HepG2 (cell line): Measurements from ENCODE around the gene CDC42EP4. TPM values are rescaled to one million over a fixed set of nuclear protein-coding genes. Genes with fewer than 3 reads are reported as not detected.
A peak's percentile ranks its signal among the peaks of the same experiment; 100 is the strongest.

ENCODE experiments used
- BHLHE40 ChIP-seq: IDR thresholded peaks from 2 replicates; pipeline ENCODE4 v1.6.1; 2011; ENCODE audit warnings: low read length, improper control_type of control experiment
- BRD4 ChIP-seq: sonication (generic); formaldehyde crosslinking; IDR thresholded peaks from 2 replicates; pipeline ENCODE4 v1.4.0; 2020; ENCODE audit warnings: missing genetic modification reagents
- CBFB ChIP-seq: sonication (generic); formaldehyde crosslinking; IDR thresholded peaks from 2 replicates; pipeline ENCODE4 v1.4.0; 2020; ENCODE audit warnings: missing genetic modification reagents
- DRAP1 ChIP-seq: IDR thresholded peaks from 2 replicates; pipeline ENCODE4 v1.6.1; 2016; ENCODE audit warnings: missing genetic modification reagents, missing compliant biosample characterization
- ERF ChIP-seq: IDR thresholded peaks from 2 replicates; pipeline ENCODE4 v1.6.1; 2018; ENCODE audit warnings: missing biosample characterization, missing genetic modification reagents
- FOXA3 ChIP-seq: IDR thresholded peaks from 2 replicates; pipeline ENCODE4 v1.6.1; 2016; ENCODE audit warnings: missing genetic modification reagents, missing compliant biosample characterization
- GZF1 ChIP-seq: sonication (generic); formaldehyde crosslinking; IDR thresholded peaks from 2 replicates; pipeline ENCODE4 v1.5.1; 2020; ENCODE audit warnings: mild to moderate bottlenecking, missing genetic modification reagents
- HIVEP1 ChIP-seq: sonication (generic); formaldehyde crosslinking; IDR thresholded peaks from 2 replicates; pipeline ENCODE4 v1.4.0; 2020; ENCODE audit warnings: mild to moderate bottlenecking, missing genetic modification reagents
- JUND ChIP-seq: sonication (generic); formaldehyde crosslinking; IDR thresholded peaks from 2 replicates; pipeline ENCODE4 v1.8.0; 2022; ENCODE audit warnings: mild to moderate bottlenecking, missing genetic modification reagents
- KLF16 ChIP-seq, 2 experiments: sonication (generic) in 1 of 2; formaldehyde crosslinking in 1 of 2; IDR thresholded peaks; 2 replicates each; pipeline versions ENCODE4 v1.6.1 to v1.8.0; 2016 to 2023; ENCODE audit warnings: missing genetic modification reagents in 2 of 2, missing compliant biosample characterization in 1 of 2
- MTA1 ChIP-seq: sonication (generic); formaldehyde crosslinking; IDR thresholded peaks from 2 replicates; pipeline ENCODE4 v1.4.0; 2020; ENCODE audit warnings: missing genetic modification reagents, mild to moderate bottlenecking, borderline replicate concordance
- NFYB ChIP-seq: sonication (generic); formaldehyde crosslinking; IDR thresholded peaks from 2 replicates; pipeline ENCODE4 v1.4.0; 2020; ENCODE audit warnings: missing genetic modification reagents
- SMAD3 ChIP-seq: sonication (generic); formaldehyde crosslinking; IDR thresholded peaks from 2 replicates; pipeline ENCODE4 v1.4.0; 2020; ENCODE audit warnings: missing genetic modification reagents
- SMYD3 ChIP-seq: sonication (generic); formaldehyde crosslinking; IDR thresholded peaks from 2 replicates; pipeline ENCODE4 v1.8.1; 2023; ENCODE audit warnings: mild to moderate bottlenecking, missing genetic modification reagents
- SP2 ChIP-seq: sonication (generic); formaldehyde crosslinking; IDR thresholded peaks from 2 replicates; pipeline ENCODE4 v1.5.1; 2020; ENCODE audit warnings: mild to moderate bottlenecking, missing genetic modification reagents
- SP4 ChIP-seq: sonication (generic); formaldehyde crosslinking; IDR thresholded peaks from 2 replicates; pipeline ENCODE4 v1.8.1; 2023; ENCODE audit warnings: mild to moderate bottlenecking, missing genetic modification reagents
- TCF12 ChIP-seq, 2 experiments: fragments of 450-650 bp in 1 of 2; sonication (generic) in 1 of 2; formaldehyde crosslinking in 1 of 2; IDR thresholded peaks; 2 replicates each; pipeline versions ENCODE4 v1.6.1 to v1.8.0; 2017 to 2022; ENCODE audit warnings: antibody characterized with exemption in 1 of 2, mild to moderate bottlenecking in 1 of 2, missing genetic modification reagents in 1 of 2, moderate library complexity in 1 of 2
- WIZ ChIP-seq: sonication (generic); formaldehyde crosslinking; IDR thresholded peaks from 2 replicates; pipeline ENCODE4 v1.5.1; 2020; ENCODE audit warnings: mild to moderate bottlenecking, missing genetic modification reagents
- ZNF441 ChIP-seq: sonication (generic); formaldehyde crosslinking; IDR thresholded peaks from 2 replicates; pipeline ENCODE4 v1.7.0; 2021; ENCODE audit warnings: missing genetic modification reagents, borderline replicate concordance
- ZNF468 ChIP-seq: sonication (generic); formaldehyde crosslinking; IDR thresholded peaks from 2 replicates; pipeline ENCODE4 v1.8.0; 2022; ENCODE audit warnings: mild to moderate bottlenecking, moderate library complexity, missing genetic modification reagents
- ZNF549 ChIP-seq: sonication (generic); formaldehyde crosslinking; IDR thresholded peaks from 2 replicates; pipeline ENCODE4 v1.5.0; 2020; ENCODE audit warnings: missing genetic modification reagents
- ZNF597 ChIP-seq: sonication (generic); formaldehyde crosslinking; IDR thresholded peaks from 2 replicates; pipeline ENCODE4 v1.5.0; 2020; ENCODE audit warnings: missing genetic modification reagents
- ZNF780A ChIP-seq: sonication (generic); formaldehyde crosslinking; IDR thresholded peaks from 2 replicates; pipeline ENCODE4 v1.8.0; 2022; ENCODE audit warnings: mild to moderate bottlenecking, missing genetic modification reagents, moderate library complexity
- polyA plus RNA-seq, 8 experiments: library from polyadenylated mRNA; depleted of rRNA in 3 of 8; stranded (reverse) in 7 of 8; unstranded in 1 of 8; fragments of >200 nt; fragmentation: Illumina TruSeq in 4 of 8; extraction: Trizol in 4 of 8; gene quantifications; 2 replicates each; pipeline versions ENCODE4 v1.2.1 to v1.2.3, GENCODE V29; 2011 to 2016; ENCODE audit warnings: low read depth in 4 of 8, missing spikeins in 1 of 8, mixed read lengths in 1 of 8; ENCODE audit not compliant: insufficient read depth in 1 of 8
- total RNA-seq, 5 experiments: library from RNA; depleted of rRNA; stranded (reverse); fragments of >200 nt; fragmentation: Illumina TruSeq; extraction: Trizol; gene quantifications; 2 replicates each; pipeline ENCODE4 v1.2.3, GENCODE V29; 2016; ENCODE audit warnings: low read depth in 1 of 5
- TF ChIP-seq, protein P1 (sequence below): sonication (generic); formaldehyde crosslinking; IDR thresholded peaks from 2 replicates; pipeline ENCODE4 v1.4.0; 2020; ENCODE audit warnings: mild to moderate bottlenecking, missing genetic modification reagents, borderline replicate concordance
- TF ChIP-seq, protein P2 (sequence below): sonication (generic); formaldehyde crosslinking; IDR thresholded peaks from 2 replicates; pipeline ENCODE4 v1.9.0; 2022; ENCODE audit warnings: missing genetic modification reagents, mild to moderate bottlenecking, borderline replicate concordance

CDC42EP4 gene
- total and polyA plus RNA-seq, 2 of the 13 experiments (the other 11 are each of a cell fraction or from before 2014, with no cell fraction given): 19.0 to 54.0 TPM

- no peak for TF ChIP-seq ZNF468
- TF ChIP-seq MTA1 (CRISPR knock-in tag): peak; percentile 96
- no peak; the same call in 1 of the 2 replicates for TF ChIP-seq BRD4 (CRISPR knock-in tag)
- no peak for TF ChIP-seq ZNF597 (CRISPR knock-in tag)
- TF ChIP-seq NFYB: no peak
- no peak for TF ChIP-seq SP2
- TF ChIP-seq, protein P1, sequence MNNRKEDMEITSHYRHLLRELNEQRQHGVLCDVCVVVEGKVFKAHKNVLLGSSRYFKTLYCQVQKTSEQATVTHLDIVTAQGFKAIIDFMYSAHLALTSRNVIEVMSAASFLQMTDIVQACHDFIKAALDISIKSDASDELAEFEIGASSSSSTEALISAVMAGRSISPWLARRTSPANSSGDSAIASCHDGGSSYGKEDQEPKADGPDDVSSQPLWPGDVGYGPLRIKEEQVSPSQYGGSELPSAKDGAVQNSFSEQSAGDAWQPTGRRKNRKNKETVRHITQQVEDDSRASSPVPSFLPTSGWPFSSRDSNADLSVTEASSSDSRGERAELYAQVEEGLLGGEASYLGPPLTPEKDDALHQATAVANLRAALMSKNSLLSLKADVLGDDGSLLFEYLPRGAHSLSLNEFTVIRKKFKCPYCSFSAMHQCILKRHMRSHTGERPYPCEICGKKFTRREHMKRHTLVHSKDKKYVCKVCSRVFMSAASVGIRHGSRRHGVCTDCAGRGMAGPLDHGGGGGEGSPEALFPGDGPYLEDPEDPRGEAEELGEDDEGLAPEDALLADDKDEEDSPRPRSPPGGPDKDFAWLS: peak; percentile 96
- peak; percentile 60; the same call in 1 of the 2 replicates for TF ChIP-seq SP4
- TF ChIP-seq ZNF549 (CRISPR knock-in tag): no peak
- peak; percentile 63; the same call in 1 of the 2 replicates for TF ChIP-seq HIVEP1 (CRISPR knock-in tag)
- TF ChIP-seq SMYD3 (CRISPR knock-in tag): peak; percentile 93; the same call in 1 of the 2 replicates
- no peak; the same call in 1 of the 2 replicates for TF ChIP-seq JUND
- no peak; the same call in none of the 2 replicates for TF ChIP-seq DRAP1 (CRISPR knock-in tag)
- TF ChIP-seq KLF16 (CRISPR knock-in tag; IDR thresholded peaks at IDR 0.05): no peak
- TF ChIP-seq ERF: peak; percentile 53; the same call in 1 of the 2 replicates
- TF ChIP-seq ZNF780A: no peak
- TF ChIP-seq WIZ (CRISPR knock-in tag): peak; percentile 90
- peak; percentile 64 for TF ChIP-seq SMAD3 (CRISPR knock-in tag)
- TF ChIP-seq ZNF441: peak; percentile 44; the same call in 1 of the 2 replicates
- TF ChIP-seq, protein P2, sequence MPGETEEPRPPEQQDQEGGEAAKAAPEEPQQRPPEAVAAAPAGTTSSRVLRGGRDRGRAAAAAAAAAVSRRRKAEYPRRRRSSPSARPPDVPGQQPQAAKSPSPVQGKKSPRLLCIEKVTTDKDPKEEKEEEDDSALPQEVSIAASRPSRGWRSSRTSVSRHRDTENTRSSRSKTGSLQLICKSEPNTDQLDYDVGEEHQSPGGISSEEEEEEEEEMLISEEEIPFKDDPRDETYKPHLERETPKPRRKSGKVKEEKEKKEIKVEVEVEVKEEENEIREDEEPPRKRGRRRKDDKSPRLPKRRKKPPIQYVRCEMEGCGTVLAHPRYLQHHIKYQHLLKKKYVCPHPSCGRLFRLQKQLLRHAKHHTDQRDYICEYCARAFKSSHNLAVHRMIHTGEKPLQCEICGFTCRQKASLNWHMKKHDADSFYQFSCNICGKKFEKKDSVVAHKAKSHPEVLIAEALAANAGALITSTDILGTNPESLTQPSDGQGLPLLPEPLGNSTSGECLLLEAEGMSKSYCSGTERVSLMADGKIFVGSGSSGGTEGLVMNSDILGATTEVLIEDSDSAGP (CRISPR knock-in tag): peak; percentile 92; the same call in 1 of the 2 replicates
- peak; percentile 60; the same call in 1 of the 2 replicates for TF ChIP-seq CBFB (CRISPR knock-in tag)
- TF ChIP-seq FOXA3 (CRISPR knock-in tag): peak; percentile 84
- TF ChIP-seq TCF12 (IDR thresholded peaks at IDR 0.05): no peak
- TF ChIP-seq TCF12 (CRISPR knock-in tag; IDR thresholded peaks at IDR 0.05): peak; percentile 48; the same call in 1 of the 2 replicates
- peak; percentile 61; the same call in 1 of the 2 replicates for TF ChIP-seq BHLHE40
- TF ChIP-seq GZF1 (CRISPR knock-in tag): no peak
Observed at GRCh38 chr17:73261952-73262675, 49.7 kb downstream of the CDC42EP4 start (continued).
